Effector memory CD8-positive, alpha-beta T cell (primary cell): ENCODE results near the gene TULP4.
"Not testable (repeated sequence)": the region's sequence is repeated elsewhere in the genome, so short reads cannot be mapped to it uniquely, and the experiment has no call there.

ENCODE experiments used
- ATAC-seq: fragments of 150-1000 bp; cut with Tn5 transposase; replicated peaks from 2 replicates; pipeline ENCODE4 v1.10.0; 2021; ENCODE audit warnings: mild to moderate bottlenecking, moderate library complexity
- DNase-seq, 3 experiments: peaks; one replicate each; pipeline ENCODE4 v3.0.0; 2021
- H3K27ac Mint-ChIP-seq, 2 donors: one replicate each; pipeline ENCODE4 v1.8.0; 2022; ENCODE audit warnings: mild to moderate bottlenecking in 2 of 2, mixed read lengths in 2 of 2, moderate library complexity in 2 of 2
- H3K27me3 Mint-ChIP-seq, 2 donors: one replicate each; pipeline ENCODE4 v1.8.0; 2022; ENCODE audit warnings: mixed read lengths in 2 of 2
- H3K36me3 Mint-ChIP-seq: one replicate; pipeline ENCODE4 v1.8.0; 2022; ENCODE audit warnings: mild to moderate bottlenecking, moderate library complexity, mixed read lengths; ENCODE audit not compliant: insufficient read depth
- H3K4me1 Mint-ChIP-seq, 2 donors: one replicate each; pipeline ENCODE4 v1.8.0; 2022; ENCODE audit warnings: low read depth in 2 of 2, mixed read lengths in 2 of 2
- H3K4me3 Mint-ChIP-seq, 2 donors: one replicate each; pipeline ENCODE4 v1.8.0; 2022; ENCODE audit warnings: mild to moderate bottlenecking in 2 of 2, mixed read lengths in 2 of 2, moderate library complexity in 2 of 2
- H3K9me3 Mint-ChIP-seq, 2 donors: one replicate each; pipeline ENCODE4 v1.8.0; 2022; ENCODE audit warnings: mixed read lengths in 2 of 2

Gene TULP4

DNA sequence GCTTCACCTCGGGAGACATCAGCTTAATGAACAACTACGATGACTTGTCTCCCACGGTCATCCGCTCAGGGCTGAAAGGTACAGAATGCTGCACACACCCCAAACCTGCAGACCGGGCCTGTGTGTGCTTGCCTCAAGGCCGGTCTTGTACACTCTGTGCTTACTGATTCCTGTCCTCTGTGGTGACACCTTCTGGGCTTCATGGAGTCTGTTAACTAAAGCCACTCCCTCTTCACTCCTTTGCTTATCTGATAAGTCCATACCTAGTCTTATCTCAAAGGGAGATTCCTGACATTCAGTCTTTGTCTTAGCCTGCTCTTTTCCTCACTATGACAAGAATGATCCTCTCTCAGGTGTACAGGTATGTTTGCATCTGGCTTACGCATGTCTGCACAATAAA, 139.9 kb downstream of the TULP4 start:
- Mint-ChIP-seq H3K27ac (peak overlapping the region in 1 of 2 donors; percentile 35), H3K27me3 (no peaks in the 10 kb centered on the region), H3K9me3 (no peaks in the 10 kb centered on the region), H3K36me3 (peaks cover 35% of the 10 kb centered on the region), H3K4me3 (no peak overlapping the region), H3K4me1 (no peaks in the 10 kb centered on the region)
- no peak for DNase-seq
- ATAC-seq: no peak

DNA sequence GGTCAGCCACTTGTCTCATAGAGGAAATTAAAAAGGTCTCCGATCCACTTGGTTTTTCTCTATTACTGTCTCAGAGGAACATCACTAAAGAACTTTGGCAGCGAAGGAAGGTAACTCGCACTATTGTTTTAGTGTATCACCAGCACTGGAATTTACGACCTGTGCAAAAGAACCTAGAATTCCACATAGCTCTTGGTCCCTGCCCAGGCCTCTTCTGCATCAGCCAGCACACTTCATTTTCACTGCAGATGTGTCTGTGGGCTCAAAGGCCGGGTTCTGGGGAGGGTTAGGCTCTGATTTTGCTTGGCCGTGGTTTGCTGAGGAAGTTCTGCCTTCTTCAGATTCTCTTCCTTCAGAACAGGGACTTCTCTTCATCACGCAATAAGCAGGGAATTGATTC, 144.9 kb downstream of the TULP4 start:
- no peak overlapping the region for H3K27ac Mint-ChIP-seq
- H3K4me3 Mint-ChIP-seq: no peak overlapping the region
- no peaks in the 10 kb centered on the region for H3K27me3 Mint-ChIP-seq
- ATAC-seq (no peak), DNase-seq (no peak)
- peaks cover 35% of the 10 kb centered on the region for H3K36me3 Mint-ChIP-seq
- H3K4me1 Mint-ChIP-seq: no peaks in the 10 kb centered on the region
- no peaks in the 10 kb centered on the region for H3K9me3 Mint-ChIP-seq

DNA sequence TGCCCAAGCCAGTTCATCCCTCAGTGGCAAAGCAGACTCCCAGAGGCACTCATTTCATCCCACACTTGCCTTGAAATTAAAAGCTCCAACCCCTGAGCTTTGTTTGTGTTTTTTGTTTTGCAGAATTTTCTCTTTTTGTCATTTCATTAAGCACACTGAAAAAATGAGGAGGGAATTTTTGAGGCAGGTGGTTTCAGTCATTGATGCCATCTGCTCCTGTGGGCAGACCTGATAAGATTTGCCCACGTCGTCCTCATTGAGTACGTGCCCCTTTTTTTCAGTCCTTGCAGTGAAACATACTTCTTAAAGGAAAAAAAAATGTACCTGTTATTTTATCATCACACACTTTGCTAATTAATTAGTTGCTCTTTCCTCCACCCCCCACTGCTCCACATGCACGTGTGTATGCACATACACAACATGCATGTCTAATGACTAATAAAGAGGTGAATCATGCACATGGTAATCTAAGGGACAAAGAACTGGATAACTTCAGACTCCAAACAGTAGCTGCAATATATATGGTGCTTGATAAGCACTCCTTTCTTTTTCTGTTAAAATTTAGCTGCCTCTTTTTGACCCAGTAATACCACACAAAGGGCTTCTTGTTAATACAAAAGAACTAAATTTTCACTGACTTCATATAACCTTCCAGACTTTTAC, 145.5 kb downstream of the TULP4 start:
- no peak for DNase-seq
- H3K27ac Mint-ChIP-seq: no peak overlapping the region
- no peak for ATAC-seq

DNA sequence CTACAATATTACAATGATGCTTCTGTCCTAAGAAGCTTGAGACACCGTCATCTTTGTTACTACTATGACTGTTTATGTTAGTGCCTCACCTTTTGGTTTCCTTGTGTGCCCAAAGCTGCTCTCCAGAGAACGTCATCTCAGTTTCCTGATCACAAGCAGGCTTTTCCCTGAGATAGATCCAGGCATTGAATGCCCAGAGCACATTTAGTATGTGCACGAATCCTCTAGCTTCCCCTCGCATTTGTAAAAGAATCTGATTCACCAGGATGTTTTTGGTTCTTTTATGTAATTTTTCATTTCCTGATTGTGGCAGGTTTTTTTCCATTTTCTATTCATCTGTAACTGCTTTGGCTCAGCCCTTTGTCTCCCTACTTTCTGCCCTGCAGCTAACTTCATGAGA, 147.5 kb downstream of the TULP4 start:
- H3K27ac Mint-ChIP-seq: no peak overlapping the region
- H3K27me3 Mint-ChIP-seq: no peaks in the 10 kb centered on the region
- no peaks in the 10 kb centered on the region for H3K4me1 Mint-ChIP-seq
- no peak overlapping the region for H3K4me3 Mint-ChIP-seq
- ATAC-seq (no peak), DNase-seq (no peak)
- peaks cover 32% of the 10 kb centered on the region for H3K36me3 Mint-ChIP-seq
- no peaks in the 10 kb centered on the region for H3K9me3 Mint-ChIP-seq

More for the DNA sequence above, 145.5 kb downstream of the TULP4 start:
- H3K4me3 Mint-ChIP-seq: no peak overlapping the region
- H3K9me3 Mint-ChIP-seq: no peaks in the 10 kb centered on the region
- peaks cover 37% of the 10 kb centered on the region for H3K36me3 Mint-ChIP-seq
- no peaks in the 10 kb centered on the region for H3K4me1 Mint-ChIP-seq
- no peaks in the 10 kb centered on the region for H3K27me3 Mint-ChIP-seq

DNA sequence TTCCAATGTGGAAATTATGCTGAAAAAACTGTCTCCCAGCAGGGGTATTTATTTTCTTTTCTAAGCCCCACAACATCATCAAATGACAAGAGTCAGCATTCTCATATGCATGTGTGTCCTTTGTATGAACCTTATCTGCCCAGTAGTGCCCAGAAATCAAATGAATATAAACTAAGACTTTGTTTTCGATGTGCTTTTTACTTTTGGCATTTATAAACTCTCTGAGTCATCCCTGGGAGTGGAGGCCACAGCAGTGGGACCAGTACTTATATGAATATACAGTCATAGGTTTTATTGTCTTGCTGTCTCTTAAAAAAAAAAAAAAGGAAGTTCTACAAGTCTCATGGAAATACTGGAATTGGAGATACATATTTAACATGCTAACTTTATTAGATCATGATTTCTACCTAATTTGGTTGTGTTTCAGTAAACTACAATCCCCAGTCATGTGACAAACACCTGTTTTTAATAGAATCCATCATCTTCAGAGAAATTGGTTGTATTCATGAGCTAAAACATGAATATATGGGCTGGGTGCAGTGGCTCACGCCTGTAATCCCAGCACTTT, 148.4 kb downstream of the TULP4 start:
- DNase-seq: no peak
- H3K4me1 Mint-ChIP-seq: no peaks in the 10 kb centered on the region
- H3K4me3 Mint-ChIP-seq: no peak overlapping the region
- H3K9me3 Mint-ChIP-seq: no peaks in the 10 kb centered on the region
- H3K27me3 Mint-ChIP-seq: no peaks in the 10 kb centered on the region
- H3K36me3 Mint-ChIP-seq: peaks cover 30% of the 10 kb centered on the region
- H3K27ac Mint-ChIP-seq: no peak overlapping the region
- ATAC-seq: no peak

DNA sequence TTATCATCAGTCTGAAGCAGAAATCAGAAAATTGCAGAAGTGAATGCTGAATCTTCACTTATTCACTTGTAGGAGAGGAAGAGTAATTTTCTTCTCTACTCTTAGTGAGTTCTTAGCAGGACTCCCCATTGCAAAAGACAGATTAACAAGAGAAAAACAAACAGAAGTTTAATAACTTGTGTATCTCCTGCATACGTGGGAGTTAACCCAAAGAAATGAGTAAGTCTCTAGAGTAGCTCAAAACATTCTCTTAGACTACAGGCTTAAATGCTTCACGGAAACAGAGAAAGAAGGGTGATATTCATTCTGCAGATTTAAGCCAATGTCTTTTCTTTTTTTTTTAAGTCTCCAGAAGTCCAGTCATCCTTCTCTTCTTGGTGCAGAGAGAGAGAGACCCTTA, 149.7 kb downstream of the TULP4 start:
- Mint-ChIP-seq H3K27ac (no peak overlapping the region), H3K9me3 (no peaks in the 10 kb centered on the region), H3K4me3 (no peak overlapping the region), H3K27me3 (no peaks in the 10 kb centered on the region), H3K36me3 (peaks cover 18% of the 10 kb centered on the region), H3K4me1 (no peaks in the 10 kb centered on the region)
- ATAC-seq: no peak
- no peak for DNase-seq

DNA sequence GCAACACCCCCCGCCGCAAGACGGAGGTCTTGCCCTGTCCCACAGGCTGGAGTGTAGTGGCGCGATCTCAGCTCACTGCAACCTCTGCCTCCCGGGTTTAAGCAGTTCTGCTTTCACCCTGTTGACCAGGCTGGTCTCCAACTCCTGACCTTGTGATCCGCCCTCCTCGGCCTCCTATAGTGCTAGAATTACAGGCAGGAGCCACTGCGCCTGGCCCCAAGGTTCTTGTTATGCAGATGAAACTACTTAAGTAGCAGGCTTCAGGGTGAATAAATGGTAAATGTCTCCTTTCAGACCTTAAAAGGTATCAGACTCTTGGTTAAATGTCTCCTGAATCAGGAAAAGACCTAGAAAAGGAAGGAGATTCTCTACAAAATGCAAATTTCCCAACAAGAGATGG, 152.2 kb downstream of the TULP4 start:
- H3K36me3 Mint-ChIP-seq: peaks cover 12% of the 10 kb centered on the region
- H3K4me3 Mint-ChIP-seq: no peak overlapping the region
- DNase-seq (no peak), ATAC-seq (no peak)
- H3K27ac Mint-ChIP-seq: no peak overlapping the region
- no peaks in the 10 kb centered on the region for H3K27me3 Mint-ChIP-seq
- H3K4me1 Mint-ChIP-seq: peaks cover 0 to 2% of the 10 kb centered on the region in 2 donors
- no peaks in the 10 kb centered on the region for H3K9me3 Mint-ChIP-seq

DNA sequence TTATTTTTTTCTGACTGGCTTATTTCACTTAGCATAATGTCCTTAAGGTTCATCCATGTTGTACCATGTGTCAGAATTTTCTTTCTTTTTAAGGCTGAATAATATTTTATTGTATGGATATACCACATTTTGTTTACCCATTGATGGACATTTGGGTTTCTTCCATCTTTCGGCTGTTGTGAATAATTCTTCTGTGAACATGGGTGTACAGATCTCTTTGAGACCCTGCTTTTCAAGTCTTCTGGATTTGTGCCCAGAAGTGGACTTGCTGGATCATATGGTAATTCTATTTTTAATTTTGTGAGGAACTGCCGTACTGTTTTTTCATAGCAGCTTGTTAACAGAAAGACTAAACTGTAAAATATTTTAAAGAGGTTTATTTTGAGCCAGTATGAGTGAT, 153.0 kb downstream of the TULP4 start:
- Mint-ChIP-seq H3K9me3 (no peaks in the 10 kb centered on the region), H3K4me3 (no peak overlapping the region), H3K36me3 (peaks cover 7% of the 10 kb centered on the region), H3K27ac (peak overlapping the region in 1 of 2 donors; percentile 15), H3K4me1 (peaks cover 3 to 7% of the 10 kb centered on the region in 2 donors), H3K27me3 (no peaks in the 10 kb centered on the region)
- no peak for ATAC-seq
- DNase-seq: no peak

DNA sequence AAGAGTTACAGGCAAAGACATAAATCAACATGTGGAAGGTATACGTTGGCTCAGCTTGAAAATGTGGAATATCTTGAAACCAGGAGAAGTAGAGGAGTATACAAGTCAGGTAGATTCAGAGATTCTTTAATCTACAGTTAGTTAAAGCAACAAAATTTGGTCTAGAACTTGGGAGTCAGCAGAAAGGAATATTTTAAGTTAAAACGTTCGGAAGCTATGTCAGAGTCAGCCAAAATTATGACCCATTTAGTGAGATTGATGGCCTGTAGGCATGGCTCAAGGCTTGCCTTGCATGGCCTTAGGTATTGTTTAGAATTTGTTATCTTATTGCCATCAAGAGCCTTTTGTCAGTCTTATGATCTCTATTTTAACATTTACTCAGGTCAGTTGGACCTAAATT, 153.5 kb downstream of the TULP4 start:
- H3K36me3 Mint-ChIP-seq: peaks cover 7% of the 10 kb centered on the region
- peaks cover 3 to 7% of the 10 kb centered on the region in 2 donors for H3K4me1 Mint-ChIP-seq
- no peak for DNase-seq
- H3K4me3 Mint-ChIP-seq: no peak overlapping the region
- H3K27me3 Mint-ChIP-seq: no peaks in the 10 kb centered on the region
- H3K9me3 Mint-ChIP-seq: no peaks in the 10 kb centered on the region
- no peak for ATAC-seq
- no peak overlapping the region for H3K27ac Mint-ChIP-seq

DNA sequence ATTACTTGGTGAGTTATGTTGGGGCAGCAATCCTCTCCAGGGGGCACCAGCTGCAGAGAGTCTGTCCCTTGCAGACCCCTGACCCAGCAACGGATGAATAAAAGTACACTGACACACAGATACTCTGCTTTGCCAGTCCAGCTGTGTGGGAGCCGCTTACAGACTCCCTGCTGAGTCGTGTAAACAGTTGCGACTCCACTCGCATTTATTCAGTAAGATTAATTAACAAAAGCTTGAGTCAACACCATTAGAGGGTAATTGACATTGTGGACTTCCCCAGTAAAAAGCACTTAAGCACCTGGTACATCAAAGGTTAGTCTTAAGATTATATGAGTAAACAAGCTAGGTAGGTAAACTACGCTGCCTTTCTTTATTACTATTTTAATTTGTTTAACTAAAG, 155.7 kb downstream of the TULP4 start:
- no peak for ATAC-seq
- no peaks in the 10 kb centered on the region for H3K36me3 Mint-ChIP-seq
- DNase-seq: no peak
- H3K27ac Mint-ChIP-seq: no peak overlapping the region
- no peak overlapping the region for H3K4me3 Mint-ChIP-seq
- H3K27me3 Mint-ChIP-seq: no peaks in the 10 kb centered on the region
- no peaks in the 10 kb centered on the region for H3K9me3 Mint-ChIP-seq
- peaks cover 3 to 7% of the 10 kb centered on the region in 2 donors for H3K4me1 Mint-ChIP-seq

DNA sequence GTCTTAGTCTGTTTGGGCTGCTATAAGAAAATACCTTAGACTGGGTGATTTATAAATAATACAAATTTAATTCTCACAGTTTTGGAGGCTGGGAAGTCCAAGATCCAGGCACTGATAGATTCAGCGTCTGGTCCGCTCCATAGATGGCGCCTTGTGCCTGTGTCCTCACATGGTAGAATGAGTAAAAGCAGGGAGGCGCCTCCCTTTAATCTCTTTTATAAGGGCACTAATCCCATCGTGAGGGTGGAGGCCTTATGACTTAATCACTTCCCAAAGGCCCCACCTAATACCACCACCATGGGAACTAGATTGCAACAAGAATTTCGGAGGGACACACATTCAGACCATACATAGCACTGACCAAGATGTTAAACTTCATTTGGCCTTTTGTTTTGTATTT, 156.4 kb downstream of the TULP4 start:
- H3K27me3 Mint-ChIP-seq: no peaks in the 10 kb centered on the region
- H3K4me3 Mint-ChIP-seq: no peak overlapping the region
- no peaks in the 10 kb centered on the region for H3K9me3 Mint-ChIP-seq
- DNase-seq (no peak), ATAC-seq (no peak)
- H3K27ac Mint-ChIP-seq: no peak overlapping the region
- H3K36me3 Mint-ChIP-seq: no peaks in the 10 kb centered on the region
- H3K4me1 Mint-ChIP-seq: peaks cover 3 to 7% of the 10 kb centered on the region in 2 donors

DNA sequence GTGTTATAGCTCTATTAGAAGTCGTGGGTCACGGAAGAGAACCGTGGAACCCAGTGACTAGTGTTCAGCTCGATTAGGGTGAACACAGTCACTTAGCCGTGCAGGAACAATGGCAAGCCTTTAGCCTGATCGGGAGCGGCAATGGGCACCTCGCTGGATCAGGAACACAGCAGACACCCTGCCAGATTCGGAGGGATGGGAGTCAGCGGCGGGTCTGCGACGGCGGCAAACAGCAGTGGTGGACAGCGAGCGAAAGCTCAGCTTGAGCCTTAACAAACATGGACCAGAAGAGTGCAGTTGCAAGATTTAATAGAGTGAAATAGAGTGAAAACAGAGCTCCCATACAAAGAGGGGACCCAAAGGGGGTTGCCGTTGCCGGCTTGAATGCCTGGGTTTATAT, 157.8 kb downstream of the TULP4 start:
- not testable (repeated sequence) for ATAC-seq, H3K27ac Mint-ChIP-seq, H3K27me3 Mint-ChIP-seq, H3K9me3 Mint-ChIP-seq, H3K4me3 Mint-ChIP-seq, DNase-seq, H3K4me1 Mint-ChIP-seq, H3K36me3 Mint-ChIP-seq

DNA sequence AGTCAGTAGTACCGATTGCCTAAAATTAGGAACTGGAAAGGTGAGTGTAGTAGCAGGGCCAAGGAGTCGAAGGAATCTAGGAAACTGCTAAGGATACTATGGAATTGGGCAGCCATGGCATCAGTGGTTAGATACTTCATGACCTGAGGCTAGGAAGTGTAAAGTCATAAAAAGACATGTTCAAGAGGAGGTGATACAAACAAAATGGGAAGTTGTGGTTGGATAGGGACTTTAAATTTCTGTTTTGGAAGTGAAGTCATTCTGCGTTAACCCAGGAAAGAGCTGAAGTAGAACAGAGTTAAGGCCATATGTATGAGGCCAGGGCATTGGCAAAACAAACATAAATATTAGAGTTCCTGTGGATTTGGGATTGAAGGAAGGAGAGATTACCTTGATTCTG, 159.1 kb downstream of the TULP4 start:
- no peak overlapping the region for H3K27ac Mint-ChIP-seq
- no peak overlapping the region for H3K4me3 Mint-ChIP-seq
- DNase-seq (no peak), ATAC-seq (no peak)
- no peaks in the 10 kb centered on the region for H3K36me3 Mint-ChIP-seq
- H3K4me1 Mint-ChIP-seq: peaks cover 3 to 11% of the 10 kb centered on the region in 2 donors
- no peaks in the 10 kb centered on the region for H3K27me3 Mint-ChIP-seq
- H3K9me3 Mint-ChIP-seq: no peaks in the 10 kb centered on the region

DNA sequence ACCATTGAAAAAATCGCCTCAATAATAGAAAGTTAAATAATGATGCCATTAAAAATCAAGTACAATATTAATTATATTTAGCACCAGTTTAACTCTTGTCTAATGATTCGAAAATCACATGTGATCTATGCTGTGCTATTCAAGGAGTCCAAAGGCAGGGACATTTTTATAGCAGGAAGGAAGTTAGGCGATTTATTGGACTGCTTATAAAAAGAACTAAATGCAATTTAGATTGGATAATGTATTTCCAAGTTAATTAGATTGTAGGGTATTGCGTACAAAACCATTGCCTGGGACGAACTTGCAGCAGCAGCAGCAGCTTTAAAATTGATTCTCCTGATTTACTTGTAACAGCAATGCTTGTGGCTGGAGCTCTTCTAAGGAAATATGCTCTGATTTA, 160.2 kb downstream of the TULP4 start:
- Mint-ChIP-seq H3K4me3 (no peak overlapping the region), H3K36me3 (no peaks in the 10 kb centered on the region), H3K9me3 (no peaks in the 10 kb centered on the region), H3K27ac (no peak overlapping the region), H3K4me1 (peaks cover 5 to 11% of the 10 kb centered on the region in 2 donors), H3K27me3 (no peaks in the 10 kb centered on the region)
- ATAC-seq: no peak
- no peak for DNase-seq
